HK-2 (cell line): ENCODE results near the gene SLC48A1.

Experiments
- DNase-seq: peaks from one replicate; pipeline ENCODE4 v3.0.0-alpha.2; 2018; ENCODE audit not compliant: unreplicated experiment

The SLC48A1 gene

GRCh38 chr12:47744005-47744651 is 28.9 kb upstream of the SLC48A1 start:
- peak; percentile 54 for DNase-seq

- DNase-seq = no peak
Observed at GRCh38 chr12:47744778-47745436, 28.1 kb upstream of the SLC48A1 start.

GRCh38 chr12:47745485-47746041 is 27.5 kb upstream of the SLC48A1 start:
- no peak for DNase-seq

- no peak for DNase-seq
Observed at GRCh38 chr12:47746073-47746472, 27.0 kb upstream of the SLC48A1 start.

GRCh38 chr12:47746523-47746922 is 26.5 kb upstream of the SLC48A1 start:
- DNase-seq = no peak

GRCh38 chr12:47747126-47747525 is 25.9 kb upstream of the SLC48A1 start:
- no peak for DNase-seq

- DNase-seq = no peak
Observed at GRCh38 chr12:47747596-47748506, 25.2 kb upstream of the SLC48A1 start.

GRCh38 chr12:47748507-47748828 is 24.6 kb upstream of the SLC48A1 start:
- no peak for DNase-seq

GRCh38 chr12:47748899-47749298 is 24.1 kb upstream of the SLC48A1 start:
- DNase-seq = no peak

- no peak for DNase-seq
Observed at GRCh38 chr12:47750229-47750798, 22.7 kb upstream of the SLC48A1 start.

GRCh38 chr12:47750916-47751470 is 22.0 kb upstream of the SLC48A1 start:
- DNase-seq = no peak

- DNase-seq = no peak
Observed at GRCh38 chr12:47751561-47751960, 21.5 kb upstream of the SLC48A1 start.

- DNase-seq = no peak
Observed at GRCh38 chr12:47752121-47752520, 20.9 kb upstream of the SLC48A1 start.

- no peak for DNase-seq
Observed at GRCh38 chr12:47752552-47752951, 20.5 kb upstream of the SLC48A1 start.

- no peak for DNase-seq
Observed at GRCh38 chr12:47753021-47754001, 19.7 kb upstream of the SLC48A1 start.

GRCh38 chr12:47754126-47754525 is 18.9 kb upstream of the SLC48A1 start:
- no peak for DNase-seq

- no peak for DNase-seq
Observed at GRCh38 chr12:47754881-47755280, 18.2 kb upstream of the SLC48A1 start.

GRCh38 chr12:47755655-47756562 is 17.1 kb upstream of the SLC48A1 start:
- no peak for DNase-seq

- DNase-seq = no peak
Observed at GRCh38 chr12:47757364-47757839, 15.6 kb upstream of the SLC48A1 start.
